Measurements from ENCODE around the gene SLC34A2. TPM values are rescaled to one million over a fixed set of nuclear protein-coding genes. Genes with fewer than 3 reads are reported as not detected.

SLC34A2 gene
- total and polyA plus RNA-seq, 7 donors, result under 0.01 to 0.44 (median 0.17) TPM

DNA sequence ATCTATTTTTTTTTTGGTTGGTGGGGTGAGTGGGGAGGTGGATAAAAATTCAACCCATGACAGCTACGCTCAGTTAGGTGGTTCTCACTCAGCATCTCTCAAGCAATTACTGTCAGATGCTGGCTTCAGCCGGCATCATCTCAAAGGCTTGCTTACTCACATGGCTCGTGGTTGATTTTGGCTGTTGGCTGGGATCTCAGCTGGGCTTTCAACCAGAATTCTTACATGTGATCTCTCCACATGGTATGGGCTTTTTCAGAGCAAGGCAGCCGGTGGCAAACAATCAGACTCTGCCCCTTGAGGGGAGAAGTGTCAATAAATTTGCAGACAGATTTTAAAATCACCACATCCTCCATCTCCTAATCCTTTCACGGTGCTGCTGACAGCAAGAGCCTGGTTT, 47.2 kb downstream of the SLC34A2 start:
- H3K27me3 ChIP-seq (ENCODE audit: insufficient read depth in 3 of 3, low read length in 2 of 3), result no peaks in the 10 kb centered on the region
- WGBS, 3 donors, result 22 to 28% (median 23%) methylated on average over 5 of the region's 5 CpGs
- no peak overlapping the region for H3K4me3 ChIP-seq
- peak in 1 of 2 donors; percentile 15 for DNase-seq
- no peaks in the 10 kb centered on the region for H3K36me3 ChIP-seq (ENCODE audit: insufficient read depth in 1 of 2, low read depth in 1 of 2)
- no peaks in the 10 kb centered on the region for H3K4me1 ChIP-seq
- H3K9me3 ChIP-seq, result no peaks in the 10 kb centered on the region
- intact Hi-C loops (cut with DNase I), result no loop called here
- no peak overlapping the region for H3K27ac ChIP-seq
- TF ChIP-seq, protein P1, sequence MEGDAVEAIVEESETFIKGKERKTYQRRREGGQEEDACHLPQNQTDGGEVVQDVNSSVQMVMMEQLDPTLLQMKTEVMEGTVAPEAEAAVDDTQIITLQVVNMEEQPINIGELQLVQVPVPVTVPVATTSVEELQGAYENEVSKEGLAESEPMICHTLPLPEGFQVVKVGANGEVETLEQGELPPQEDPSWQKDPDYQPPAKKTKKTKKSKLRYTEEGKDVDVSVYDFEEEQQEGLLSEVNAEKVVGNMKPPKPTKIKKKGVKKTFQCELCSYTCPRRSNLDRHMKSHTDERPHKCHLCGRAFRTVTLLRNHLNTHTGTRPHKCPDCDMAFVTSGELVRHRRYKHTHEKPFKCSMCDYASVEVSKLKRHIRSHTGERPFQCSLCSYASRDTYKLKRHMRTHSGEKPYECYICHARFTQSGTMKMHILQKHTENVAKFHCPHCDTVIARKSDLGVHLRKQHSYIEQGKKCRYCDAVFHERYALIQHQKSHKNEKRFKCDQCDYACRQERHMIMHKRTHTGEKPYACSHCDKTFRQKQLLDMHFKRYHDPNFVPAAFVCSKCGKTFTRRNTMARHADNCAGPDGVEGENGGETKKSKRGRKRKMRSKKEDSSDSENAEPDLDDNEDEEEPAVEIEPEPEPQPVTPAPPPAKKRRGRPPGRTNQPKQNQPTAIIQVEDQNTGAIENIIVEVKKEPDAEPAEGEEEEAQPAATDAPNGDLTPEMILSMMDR (IDR thresholded peaks at IDR 0.05), result no peak
- no peak for ATAC-seq

DNA sequence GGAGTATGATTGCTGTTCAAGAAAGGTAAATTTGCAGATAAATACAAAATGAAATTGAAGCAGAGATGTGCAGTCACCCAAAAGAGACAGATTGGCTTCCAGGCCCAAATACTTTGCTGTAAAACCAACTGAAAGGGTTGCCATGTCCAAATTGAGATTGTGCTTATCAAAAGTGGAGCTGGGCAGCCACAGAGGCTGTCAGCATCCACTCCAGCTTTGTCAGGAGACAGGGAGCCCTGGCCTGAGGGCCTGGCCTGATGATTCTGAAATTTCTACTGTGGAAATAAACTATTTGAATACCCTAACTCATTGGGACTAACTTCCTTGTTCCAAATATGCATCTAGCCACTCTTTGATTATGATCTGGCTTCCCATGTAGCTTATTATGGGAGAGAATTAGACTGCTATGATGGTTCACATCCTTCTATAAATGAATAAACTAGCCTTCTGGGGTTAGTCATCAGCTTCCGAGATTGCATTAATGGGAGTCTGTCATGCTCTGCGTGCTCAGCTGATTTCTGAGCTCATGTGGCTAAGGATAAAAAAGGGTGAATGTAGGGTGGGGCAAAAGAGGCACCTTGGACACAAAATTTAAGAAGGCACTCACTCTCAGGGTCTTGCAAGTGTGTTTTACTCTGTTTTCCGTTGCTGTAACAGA, 48.2 kb downstream of the SLC34A2 start:
- Histone ChIP-seq H3K9me3 (no peaks in the 10 kb centered on the region), H3K27ac (no peak overlapping the region), H3K36me3 (ENCODE audit: insufficient read depth in 1 of 2, low read depth in 1 of 2) (no peaks in the 10 kb centered on the region), H3K4me1 (no peaks in the 10 kb centered on the region), H3K4me3 (no peak overlapping the region), H3K27me3 (ENCODE audit: insufficient read depth in 3 of 3, low read length in 2 of 3) (no peaks in the 10 kb centered on the region)
- TF ChIP-seq, protein P1 (IDR thresholded peaks at IDR 0.05), result no peak
- 61 to 66% (median 65%) methylated on average over 3 of the region's 3 CpGs for WGBS, 3 donors
- intact Hi-C loops (cut with DNase I), result no loop called here
- DNase-seq (no peak), ATAC-seq (no peak)

DNA sequence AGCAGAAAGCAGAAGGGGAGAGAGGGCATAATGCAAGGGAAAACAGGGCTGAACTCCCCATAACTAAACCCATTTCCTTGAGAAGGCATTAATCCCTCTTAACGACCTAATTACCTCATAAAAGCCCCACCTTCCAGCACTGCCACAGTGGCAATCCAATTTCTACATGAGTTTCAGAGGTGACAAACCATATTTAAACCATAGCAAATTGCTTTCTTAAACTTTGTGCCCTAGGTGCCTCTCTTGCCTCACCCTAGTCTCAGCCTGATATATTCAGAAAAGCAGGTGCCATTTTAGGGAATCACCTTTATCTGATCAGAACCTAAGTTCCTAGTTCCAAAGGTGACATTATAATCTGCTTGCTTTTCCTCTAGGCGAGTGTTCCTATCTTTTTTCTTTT, 48.9 kb downstream of the SLC34A2 start:
- intact Hi-C loops (cut with DNase I), result no loop called here
- WGBS, 3 donors, result 67 to 70% (median 69%) methylated on average over 2 of the region's 2 CpGs
- no peak for DNase-seq
- no peak overlapping the region for H3K27ac ChIP-seq
- no peaks in the 10 kb centered on the region for H3K36me3 ChIP-seq (ENCODE audit: insufficient read depth in 1 of 2, low read depth in 1 of 2)
- no peaks in the 10 kb centered on the region for H3K4me1 ChIP-seq
- no peaks in the 10 kb centered on the region for H3K27me3 ChIP-seq (ENCODE audit: insufficient read depth in 3 of 3, low read length in 2 of 3)
- ATAC-seq, result no peak
- no peak overlapping the region for H3K4me3 ChIP-seq
- H3K9me3 ChIP-seq, result no peaks in the 10 kb centered on the region
- TF ChIP-seq, protein P1 (IDR thresholded peaks at IDR 0.05), result no peak

DNA sequence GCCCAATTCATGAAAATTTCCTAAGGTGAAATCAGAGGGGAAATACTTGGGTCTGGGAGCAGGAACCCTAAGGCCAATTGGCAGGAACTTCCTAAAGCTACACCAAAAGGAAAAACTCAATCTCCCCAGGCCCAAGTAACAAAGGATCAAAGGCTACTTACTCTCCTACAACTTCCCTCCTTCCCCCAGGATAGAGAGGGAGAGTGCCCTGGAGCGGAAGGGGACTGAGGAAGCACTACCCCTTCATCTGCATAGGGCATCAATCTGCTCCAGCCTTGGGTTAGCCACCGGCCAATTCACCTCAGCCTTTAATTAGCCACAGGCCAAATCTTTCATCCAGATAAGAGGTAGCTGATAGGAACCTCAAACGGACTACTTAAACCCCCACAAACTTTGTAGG, 55.0 kb downstream of the SLC34A2 start:
- DNase-seq, result no peak
- WGBS, 3 donors, result 51 to 59% (median 55%) methylated on average over 3 of the region's 3 CpGs
- TF ChIP-seq, protein P1 (IDR thresholded peaks at IDR 0.05), result no peak

DNA sequence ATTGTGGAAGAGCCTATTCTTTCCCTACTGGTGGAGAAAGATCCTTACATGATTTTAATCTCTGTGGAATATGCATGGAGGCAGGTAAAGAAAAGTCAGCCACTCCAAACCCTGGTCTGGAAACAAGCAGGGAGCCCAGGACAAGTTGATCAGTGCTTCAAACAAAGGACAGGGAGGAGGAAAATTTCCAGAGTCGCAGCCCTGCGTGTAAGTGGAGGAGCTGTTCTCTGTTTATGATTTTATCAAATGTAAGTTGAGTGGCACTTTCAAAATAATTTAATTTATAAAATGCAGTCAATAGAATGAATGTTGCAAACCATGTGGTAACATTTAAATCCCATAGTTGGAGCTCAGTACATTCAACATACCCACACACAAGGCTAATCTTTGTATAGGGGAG, 57.0 kb downstream of the SLC34A2 start:
- intact Hi-C loops (cut with DNase I), result no loop called here
- H3K27me3 ChIP-seq (ENCODE audit: insufficient read depth in 3 of 3, low read length in 2 of 3), result no peaks in the 10 kb centered on the region
- ATAC-seq (no peak), DNase-seq (no peak)
- 91 to 93% (median 92%) methylated on average over 2 of the region's 2 CpGs for WGBS, 3 donors
- no peaks in the 10 kb centered on the region for H3K36me3 ChIP-seq (ENCODE audit: insufficient read depth in 1 of 2, low read depth in 1 of 2)
- no peaks in the 10 kb centered on the region for H3K9me3 ChIP-seq
- TF ChIP-seq, protein P1 (IDR thresholded peaks at IDR 0.05), result no peak
- no peak overlapping the region for H3K4me3 ChIP-seq
- H3K27ac ChIP-seq, result no peak overlapping the region
- no peaks in the 10 kb centered on the region for H3K4me1 ChIP-seq

More for the DNA sequence above, 55.0 kb downstream of the SLC34A2 start:
- Histone ChIP-seq H3K27me3 (ENCODE audit: insufficient read depth in 3 of 3, low read length in 2 of 3) (no peaks in the 10 kb centered on the region), H3K4me3 (no peak overlapping the region), H3K27ac (no peak overlapping the region), H3K9me3 (no peaks in the 10 kb centered on the region), H3K36me3 (ENCODE audit: insufficient read depth in 1 of 2, low read depth in 1 of 2) (no peaks in the 10 kb centered on the region), H3K4me1 (no peaks in the 10 kb centered on the region)
- ATAC-seq, result no peak
- intact Hi-C loops (cut with DNase I), result no loop called here
